ENCODE measurements around the gene TGFBR2.

TGFBR2 gene

GRCh38 chr3:30606301-30607031 is at the start of gene TGFBR2:
Gene TGFBR2, plus strand, starts transcription at chr3:30606601. Its CDS starts 283 bp downstream, at chr3:30606884.
- peak; percentile 87 for DNase-seq (ENCODE audit: low read depth)

- DNase-seq (ENCODE audit: low read depth): no peak
Observed at GRCh38 chr3:30557746-30558303, 48.6 kb upstream of the TGFBR2 start.

- no peak for DNase-seq (ENCODE audit: low read depth)
Observed at GRCh38 chr3:30563956-30564355, 42.4 kb upstream of the TGFBR2 start.

GRCh38 chr3:30567139-30567753 is 39.2 kb upstream of the TGFBR2 start:
- no peak for DNase-seq (ENCODE audit: low read depth)

- DNase-seq (ENCODE audit: low read depth): no peak
Observed at GRCh38 chr3:30576946-30577345, 29.5 kb upstream of the TGFBR2 start.

- no peak for DNase-seq (ENCODE audit: low read depth)
Observed at GRCh38 chr3:30577788-30578187, 28.6 kb upstream of the TGFBR2 start.

GRCh38 chr3:30578479-30578878 is 27.9 kb upstream of the TGFBR2 start:
- peak; percentile 93 for DNase-seq (ENCODE audit: low read depth)

GRCh38 chr3:30578986-30579579 is 27.3 kb upstream of the TGFBR2 start:
- DNase-seq (ENCODE audit: low read depth): no peak

- no peak for DNase-seq (ENCODE audit: low read depth)
Observed at GRCh38 chr3:30581067-30581585, 25.3 kb upstream of the TGFBR2 start.

- DNase-seq (ENCODE audit: low read depth): no peak
Observed at GRCh38 chr3:30581982-30582381, 24.4 kb upstream of the TGFBR2 start.

GRCh38 chr3:30583973-30584372 is 22.4 kb upstream of the TGFBR2 start:
- DNase-seq (ENCODE audit: low read depth): no peak

- DNase-seq (ENCODE audit: low read depth): no peak
Observed at GRCh38 chr3:30585654-30586053, 20.7 kb upstream of the TGFBR2 start.

- DNase-seq (ENCODE audit: low read depth): no peak
Observed at GRCh38 chr3:30586096-30586805, 20.1 kb upstream of the TGFBR2 start.

- DNase-seq (ENCODE audit: low read depth): no peak
Observed at GRCh38 chr3:30586806-30587486, 19.5 kb upstream of the TGFBR2 start.

- no peak for DNase-seq (ENCODE audit: low read depth)
Observed at GRCh38 chr3:30587904-30588303, 18.5 kb upstream of the TGFBR2 start.

GRCh38 chr3:30596152-30596551 is 10.2 kb upstream of the TGFBR2 start:
- no peak for DNase-seq (ENCODE audit: low read depth)

- peak; percentile 54 for DNase-seq (ENCODE audit: low read depth)
Observed at GRCh38 chr3:30597131-30597768, 9.2 kb upstream of the TGFBR2 start.

- DNase-seq (ENCODE audit: low read depth): no peak
Observed at GRCh38 chr3:30597769-30598134, 8.6 kb upstream of the TGFBR2 start.

- no peak for DNase-seq (ENCODE audit: low read depth)
Observed at GRCh38 chr3:30598668-30599545, 7.5 kb upstream of the TGFBR2 start.

- DNase-seq (ENCODE audit: low read depth): no peak
Observed at GRCh38 chr3:30600572-30600971, 5.8 kb upstream of the TGFBR2 start.

Data from GM04503 (cell line).